Amniotic stem cell (primary cell): ENCODE measurements around the gene MICALL1.
A peak's percentile ranks its signal among the peaks of the same experiment; 100 is the strongest.

Source experiments
- DNase-seq: peaks from one replicate; lab custom pipeline; 2025; lab: John Stamatoyannopoulos, UW

Gene MICALL1

GRCh38 chr22:37905534-37906363 lies at the start of gene MICALL1:
Gene MICALL1 (plus strand): TSS chr22:37906297. CDS start chr22:37906423, 126 bp downstream.
- peak; percentile 40 for DNase-seq

- no peak for DNase-seq
Observed at GRCh38 chr22:37860796-37861421, 45.2 kb upstream of the MICALL1 start.

GRCh38 chr22:37862570-37863325 lies 43.3 kb upstream of the MICALL1 start:
- DNase-seq, result no peak

- no peak for DNase-seq
Observed at GRCh38 chr22:37865510-37865909, 40.6 kb upstream of the MICALL1 start.

GRCh38 chr22:37870273-37870672 lies 35.8 kb upstream of the MICALL1 start:
- no peak for DNase-seq

GRCh38 chr22:37880668-37881440 lies 25.2 kb upstream of the MICALL1 start:
- DNase-seq, result peak; percentile 29

GRCh38 chr22:37884420-37884819 lies 21.7 kb upstream of the MICALL1 start:
- DNase-seq, result no peak

- no peak for DNase-seq
Observed at GRCh38 chr22:37887584-37888378, 18.3 kb upstream of the MICALL1 start.

GRCh38 chr22:37891926-37892325 lies 14.2 kb upstream of the MICALL1 start:
- DNase-seq, result no peak

- DNase-seq, result no peak
Observed at GRCh38 chr22:37892566-37893335, 13.3 kb upstream of the MICALL1 start.

GRCh38 chr22:37893583-37893983 lies 12.5 kb upstream of the MICALL1 start:
- no peak for DNase-seq

GRCh38 chr22:37894939-37895670 lies 11.0 kb upstream of the MICALL1 start:
- no peak for DNase-seq

GRCh38 chr22:37896181-37896592 lies 9.9 kb upstream of the MICALL1 start:
- DNase-seq, result no peak

GRCh38 chr22:37896939-37897338 lies 9.2 kb upstream of the MICALL1 start:
- no peak for DNase-seq

GRCh38 chr22:37897807-37898206 lies 8.3 kb upstream of the MICALL1 start:
- DNase-seq, result no peak

- no peak for DNase-seq
Observed at GRCh38 chr22:37898441-37899181, 7.5 kb upstream of the MICALL1 start.

- DNase-seq, result peak; percentile 94
Observed at GRCh38 chr22:37904572-37905533, 1.2 kb upstream of the MICALL1 start.
